DOHH2 (cell line): ENCODE results near the gene IL17REL.

Experiments used
- H3F3A ChIP-seq: fragments of 200-600 bp; sonication (generic), shearing (Covaris generic); 2 replicates; pipeline ENCODE4 v1.6.0; 2016; ENCODE audit warnings: antibody characterized with exemption, mild to moderate bottlenecking; ENCODE audit not compliant: control insufficient read depth, insufficient read depth
- H3K27ac ChIP-seq: fragments of 200-600 bp; sonication (generic); 2 replicates; pipeline ENCODE4 v1.5.1; 2014; ENCODE audit warnings: low read depth, mild to moderate bottlenecking, low read length, moderate library complexity
- H3K27me3 ChIP-seq: fragments of 200-600 bp; sonication (generic); 2 replicates; pipeline ENCODE4 v1.6.1; 2014; ENCODE audit warnings: mild to moderate bottlenecking, low read length, mixed read lengths; ENCODE audit not compliant: control insufficient read depth
- H3K36me3 ChIP-seq: fragments of 200-600 bp; sonication (generic); 2 replicates; pipeline ENCODE4 v1.6.1; 2014; ENCODE audit warnings: mild to moderate bottlenecking, low read length, moderate library complexity, mixed read lengths; ENCODE audit not compliant: control insufficient read depth
- H3K4me1 ChIP-seq: fragments of 200-600 bp; sonication (generic); 2 replicates; pipeline ENCODE4 v1.6.1; 2014; ENCODE audit warnings: mild to moderate bottlenecking, low read length, mixed read lengths; ENCODE audit not compliant: control insufficient read depth
- H3K4me2 ChIP-seq: fragments of 200-600 bp; sonication (generic); 2 replicates; pipeline ENCODE4 v1.6.0; 2014; ENCODE audit warnings: mild to moderate bottlenecking, low read length, moderate library complexity
- H3K4me3 ChIP-seq: fragments of 200-600 bp; sonication (generic); 2 replicates; pipeline ENCODE4 v1.5.1; 2014; ENCODE audit warnings: mild to moderate bottlenecking, low read length, mixed read lengths
- H3K79me2 ChIP-seq: fragments of 200-600 bp; sonication (generic); 2 replicates; pipeline ENCODE4 v1.6.1; 2014; ENCODE audit warnings: mild to moderate bottlenecking, low read length, mixed read lengths; ENCODE audit not compliant: control insufficient read depth
- H3K9me2 ChIP-seq: fragments of 200-600 bp; sonication (generic); replicated peaks from 2 replicates; pipeline ENCODE4 v1.6.1; 2014; ENCODE audit warnings: mild to moderate bottlenecking, low read length, mixed read lengths; ENCODE audit not compliant: control insufficient read depth
- H3K9me3 ChIP-seq: fragments of 200-600 bp; sonication (generic); 2 replicates; pipeline ENCODE4 v1.6.1; 2014; ENCODE audit warnings: antibody characterized with exemption, low read length, mixed read lengths; ENCODE audit not compliant: control insufficient read depth, insufficient read depth
- H4K20me1 ChIP-seq: fragments of 200-600 bp; sonication (generic); 2 replicates; pipeline ENCODE4 v1.6.0; 2014; ENCODE audit warnings: low read depth, mild to moderate bottlenecking, antibody characterized with exemption, low read length, moderate library complexity; ENCODE audit not compliant: control insufficient read depth, insufficient read depth
- EZH2phosphoT487 ChIP-seq: fragments of 200-600 bp; sonication (generic); IDR thresholded peaks from 2 replicates; pipeline ENCODE4 v1.6.1; 2017; ENCODE audit warnings: borderline replicate concordance, mild to moderate bottlenecking, antibody characterized with exemption, low read length, moderate library complexity, mixed read lengths
- TF ChIP-seq, protein P1 (sequence below): fragments of 200-600 bp; sonication (generic); IDR thresholded peaks from one replicate; pipeline ENCODE4 v1.5.1; 2014; ENCODE audit warnings: antibody characterized with exemption, mild to moderate bottlenecking, low read depth, low read length; ENCODE audit not compliant: poor library complexity, severe bottlenecking

IL17REL gene

DNA sequence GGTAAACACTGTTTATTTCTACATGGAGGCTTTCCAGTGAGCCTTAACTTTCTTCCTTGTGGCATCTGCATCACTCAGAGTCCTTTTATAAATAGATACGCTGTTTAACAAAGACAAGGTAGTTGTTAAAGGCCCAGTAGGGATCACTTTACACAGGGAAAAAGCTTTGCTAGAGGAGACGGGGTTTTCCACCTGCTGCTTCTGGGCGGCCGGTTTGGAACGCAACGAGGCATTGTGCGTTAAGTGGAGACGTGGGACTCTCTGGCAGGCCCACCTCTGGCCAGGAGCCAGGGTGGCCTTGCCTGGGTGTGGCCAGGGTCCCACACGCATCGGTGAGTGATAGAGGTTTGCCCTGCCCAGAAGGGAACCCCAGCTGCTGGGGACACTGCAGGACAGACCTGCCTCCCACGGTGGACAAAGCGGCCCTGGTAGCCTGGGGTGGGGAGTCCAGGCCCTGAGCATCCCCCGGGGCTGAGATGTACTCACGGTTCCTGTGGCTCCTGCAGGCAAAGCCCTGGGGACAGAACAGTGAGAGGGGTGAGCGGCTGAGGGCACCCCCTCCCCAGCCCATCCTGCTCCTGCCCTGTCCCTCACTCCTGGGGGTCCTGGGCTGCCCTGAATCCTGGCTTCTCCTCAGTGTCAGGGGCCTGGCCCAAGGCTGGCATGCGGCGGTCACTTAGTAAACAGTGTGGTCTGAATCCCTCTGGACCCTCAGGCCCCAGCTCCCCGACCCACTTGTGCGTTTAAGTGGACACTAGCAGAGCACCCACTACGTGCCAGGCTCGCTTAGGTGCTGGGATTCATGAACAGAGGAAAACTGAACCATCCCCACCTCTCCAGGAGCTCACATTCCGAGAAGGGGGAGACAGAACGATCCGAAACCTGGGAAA, 4.2 kb downstream of the IL17REL start:
- TF ChIP-seq EZH2phosphoT487 = no peak
- TF ChIP-seq, protein P1, sequence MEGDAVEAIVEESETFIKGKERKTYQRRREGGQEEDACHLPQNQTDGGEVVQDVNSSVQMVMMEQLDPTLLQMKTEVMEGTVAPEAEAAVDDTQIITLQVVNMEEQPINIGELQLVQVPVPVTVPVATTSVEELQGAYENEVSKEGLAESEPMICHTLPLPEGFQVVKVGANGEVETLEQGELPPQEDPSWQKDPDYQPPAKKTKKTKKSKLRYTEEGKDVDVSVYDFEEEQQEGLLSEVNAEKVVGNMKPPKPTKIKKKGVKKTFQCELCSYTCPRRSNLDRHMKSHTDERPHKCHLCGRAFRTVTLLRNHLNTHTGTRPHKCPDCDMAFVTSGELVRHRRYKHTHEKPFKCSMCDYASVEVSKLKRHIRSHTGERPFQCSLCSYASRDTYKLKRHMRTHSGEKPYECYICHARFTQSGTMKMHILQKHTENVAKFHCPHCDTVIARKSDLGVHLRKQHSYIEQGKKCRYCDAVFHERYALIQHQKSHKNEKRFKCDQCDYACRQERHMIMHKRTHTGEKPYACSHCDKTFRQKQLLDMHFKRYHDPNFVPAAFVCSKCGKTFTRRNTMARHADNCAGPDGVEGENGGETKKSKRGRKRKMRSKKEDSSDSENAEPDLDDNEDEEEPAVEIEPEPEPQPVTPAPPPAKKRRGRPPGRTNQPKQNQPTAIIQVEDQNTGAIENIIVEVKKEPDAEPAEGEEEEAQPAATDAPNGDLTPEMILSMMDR = no peak
- Histone ChIP-seq H3K4me1 (peaks cover 10% of the 10 kb centered on the region), H3K4me3 (no peak overlapping the region), H3K27me3 (peaks cover 50% of the 10 kb centered on the region), H4K20me1 (no peaks in the 10 kb centered on the region), H3K27ac (no peak overlapping the region), H3F3A (no peaks in the 10 kb centered on the region), H3K9me3 (no peaks in the 10 kb centered on the region), H3K9me2 (no peaks in the 10 kb centered on the region), H3K36me3 (no peaks in the 10 kb centered on the region), H3K79me2 (no peaks in the 10 kb centered on the region), H3K4me2 (no peak overlapping the region)

DNA sequence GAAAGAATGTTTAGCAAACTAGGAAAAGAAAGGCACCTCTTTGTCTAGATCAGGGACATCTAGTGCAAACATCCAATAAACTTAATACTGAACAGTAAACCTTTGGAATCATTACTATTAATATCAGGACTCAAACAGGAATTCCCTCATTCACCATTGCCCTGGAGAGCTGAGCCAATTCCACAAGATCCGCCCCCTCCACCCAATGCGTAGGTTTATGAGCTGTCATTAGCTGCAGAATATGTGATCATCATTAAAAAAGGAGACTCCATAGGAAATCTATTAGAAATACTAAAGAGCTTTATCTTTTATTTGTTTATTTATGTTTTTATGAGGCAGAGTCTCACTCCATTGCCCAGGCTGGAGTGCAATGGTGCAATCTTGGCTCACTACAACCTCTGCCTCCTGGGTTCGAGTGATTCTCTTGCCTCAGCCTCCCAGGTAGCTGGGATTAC, 5.5 kb downstream of the IL17REL start:
- Histone ChIP-seq H3K27ac (no peak overlapping the region), H3F3A (no peaks in the 10 kb centered on the region), H3K79me2 (no peaks in the 10 kb centered on the region), H3K9me3 (no peaks in the 10 kb centered on the region), H3K36me3 (no peaks in the 10 kb centered on the region), H3K4me3 (no peak overlapping the region), H3K9me2 (no peaks in the 10 kb centered on the region), H3K4me1 (peaks cover 10% of the 10 kb centered on the region), H3K4me2 (no peak overlapping the region), H4K20me1 (no peaks in the 10 kb centered on the region), H3K27me3 (peaks cover 37% of the 10 kb centered on the region)
- TF ChIP-seq, protein P1 = no peak
- TF ChIP-seq EZH2phosphoT487 = no peak

DNA sequence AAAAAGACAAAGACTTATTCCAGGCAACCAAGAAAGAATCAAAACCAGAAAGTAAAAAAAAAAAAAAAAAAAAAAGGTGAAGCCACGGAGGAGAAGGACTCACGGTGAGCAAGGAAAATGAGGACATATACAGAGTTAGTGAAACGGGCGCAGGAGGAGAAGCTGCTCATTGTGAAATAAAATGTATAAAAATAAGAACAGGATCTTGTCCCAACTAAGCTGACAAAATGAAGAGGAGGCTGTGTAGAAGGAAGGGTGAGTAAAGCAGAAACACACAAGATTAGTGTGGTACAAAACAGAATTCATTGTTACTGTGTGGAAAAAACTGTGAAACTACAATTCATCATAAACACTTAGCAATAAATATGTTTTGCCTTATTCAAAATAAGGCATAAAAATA, 7.6 kb downstream of the IL17REL start:
- Histone ChIP-seq H3F3A (no peaks in the 10 kb centered on the region), H3K36me3 (no peaks in the 10 kb centered on the region), H3K4me1 (0 out of 2 replicates have a peak, but pooled peaks cover 2% of the 10 kb centered on the region), H3K27ac (no peak overlapping the region), H3K27me3 (peaks cover 18% of the 10 kb centered on the region), H3K4me3 (no peak overlapping the region), H4K20me1 (no peaks in the 10 kb centered on the region), H3K79me2 (no peaks in the 10 kb centered on the region), H3K9me2 (no peaks in the 10 kb centered on the region), H3K9me3 (no peaks in the 10 kb centered on the region), H3K4me2 (no peak overlapping the region)
- TF ChIP-seq, protein P1 = no peak
- no peak for TF ChIP-seq EZH2phosphoT487
